Keratinocyte (primary cell): ENCODE results near the gene COX4I2. TPM values are rescaled to one million over a fixed set of nuclear protein-coding genes. Genes with fewer than 3 reads are reported as not detected.
A peak's percentile ranks its signal among the peaks of the same experiment; 100 is the strongest.
"Not testable (repeated sequence)": the region's sequence is repeated elsewhere in the genome, so short reads cannot be mapped to it uniquely, and the experiment has no call there.

Experiments
- DNase-seq: peaks from one replicate; pipeline ENCODE4 v3.0.0-alpha.2; 2011; ENCODE audit warnings: low read depth, missing footprints, low spot score
- FAIRE-seq: peaks from 2 replicates; lab custom pipeline; 2011; peaks lifted over from hg19 to GRCh38; lab: Jason Lieb, UNC
- H2AFZ ChIP-seq: 2 replicates; pipeline ENCODE4 v1.6.0; 2012; ENCODE audit warnings: low read length, control low read depth, inconsistent platforms; ENCODE audit not compliant: control insufficient read depth
- H3K27ac ChIP-seq: 2 replicates; pipeline ENCODE4 v1.5.1; 2011; ENCODE audit warnings: low read length; ENCODE audit not compliant: control insufficient read depth, insufficient read depth
- H3K27me3 ChIP-seq: 3 replicates; pipeline ENCODE4 v1.6.0; 2011; ENCODE audit warnings: low read length; ENCODE audit not compliant: control insufficient read depth, insufficient read depth; ENCODE audit errors: extremely low read depth
- H3K36me3 ChIP-seq, 2 experiments: 2 replicates in 1 of 2; 3 replicates in 1 of 2; pipeline ENCODE4 v1.5.1; 2011; ENCODE audit warnings: low read length in 2 of 2, mild to moderate bottlenecking in 1 of 2; ENCODE audit not compliant: control insufficient read depth in 2 of 2, insufficient read depth in 2 of 2; ENCODE audit errors: extremely low read depth in 1 of 2
- H3K4me1 ChIP-seq: 3 replicates; pipeline ENCODE4 v1.5.1; 2011; ENCODE audit warnings: low read length; ENCODE audit not compliant: control insufficient read depth, insufficient read depth; ENCODE audit errors: extremely low read depth
- H3K4me2 ChIP-seq: 3 replicates; pipeline ENCODE4 v1.6.0; 2011; ENCODE audit warnings: low read depth, low read length; ENCODE audit not compliant: control insufficient read depth, insufficient read depth; ENCODE audit errors: extremely low read depth
- H3K4me3 ChIP-seq, 3 experiments: fragments of 200-600 bp in 1 of 3; sonication (generic) in 1 of 3; 2 replicates in 2 of 3; 3 replicates in 1 of 3; pipeline ENCODE4 v1.5.1; 2011 to 2016; ENCODE audit warnings: low read length in 3 of 3, mild to moderate bottlenecking in 3 of 3, control low read depth in 2 of 3, inconsistent platforms in 1 of 3, low read depth in 1 of 3, mixed read lengths in 1 of 3, mixed run types in 1 of 3, moderate library complexity in 1 of 3; ENCODE audit not compliant: control insufficient read depth in 2 of 3, insufficient read depth in 2 of 3; ENCODE audit errors: extremely low read depth in 1 of 3
- H3K79me2 ChIP-seq: 2 replicates; pipeline ENCODE4 v1.6.0; 2012; ENCODE audit warnings: low read length; ENCODE audit not compliant: control insufficient read depth, insufficient read depth
- H3K9ac ChIP-seq: 3 replicates; pipeline ENCODE4 v1.6.0; 2011; ENCODE audit warnings: low read length; ENCODE audit not compliant: control insufficient read depth, insufficient read depth; ENCODE audit errors: extremely low read depth
- H3K9me1 ChIP-seq: 3 replicates; pipeline ENCODE4 v1.6.0; 2011; ENCODE audit warnings: low read length; ENCODE audit not compliant: control insufficient read depth, insufficient read depth; ENCODE audit errors: extremely low read depth
- H3K9me3 ChIP-seq: 2 replicates; pipeline ENCODE4 v1.5.1; 2012; ENCODE audit warnings: low read depth, low read length; ENCODE audit not compliant: control insufficient read depth
- H4K20me1 ChIP-seq: 3 replicates; pipeline ENCODE4 v1.6.0; 2011; ENCODE audit warnings: low read length; ENCODE audit not compliant: control insufficient read depth, insufficient read depth; ENCODE audit errors: extremely low read depth
- CTCF ChIP-seq, 3 experiments: IDR thresholded peaks in 1 of 3; conservative IDR thresholded peaks in 1 of 3; optimal IDR thresholded peaks in 1 of 3; 2 replicates in 2 of 3; 3 replicates in 1 of 3; pipeline versions ENCODE3 to v1.5.1; 2011; ENCODE audit warnings: low read length in 3 of 3, mild to moderate bottlenecking in 3 of 3, moderate library complexity in 2 of 3, control low read depth in 1 of 3, inconsistent platforms in 1 of 3; ENCODE audit not compliant: insufficient read depth in 2 of 3; ENCODE audit errors: extremely low read depth in 1 of 3
- EZH2 ChIP-seq: IDR thresholded peaks from one replicate; pipeline ENCODE4 v1.6.1; 2012; ENCODE audit warnings: inconsistent platforms, mild to moderate bottlenecking, low read length, moderate library complexity
- dilution Hi-C: fragments of 300-500 bp; cut with MboI; formaldehyde crosslinking; loops from one replicate; pipeline ENCODE4 v1.7.0; 2020; ENCODE audit warnings: low sequenced_read_pairs; ENCODE audit not compliant: extremely low pct_ligation_motif_present
- polyA plus RNA-seq, 5 experiments: library from polyadenylated mRNA; depleted of rRNA in 3 of 5; stranded (reverse) in 3 of 5; stranded (forward) in 1 of 5; unstranded in 1 of 5; fragments of >200 nt; gene quantifications; 1 replicate in 1 of 5; 2 replicates in 3 of 5; 3 replicates in 1 of 5; pipeline versions ENCODE4 v1.2.1 to v1.2.3, GENCODE V29; 2011 to 2012; ENCODE audit warnings: missing spikeins in 2 of 5, low read depth in 1 of 5, low replicate concordance in 1 of 5

COX4I2 gene
- polyA plus RNA-seq, 1 donor (not counting 4 experiments of a cell fraction or from before 2014, with no cell fraction given) = not detected

DNA sequence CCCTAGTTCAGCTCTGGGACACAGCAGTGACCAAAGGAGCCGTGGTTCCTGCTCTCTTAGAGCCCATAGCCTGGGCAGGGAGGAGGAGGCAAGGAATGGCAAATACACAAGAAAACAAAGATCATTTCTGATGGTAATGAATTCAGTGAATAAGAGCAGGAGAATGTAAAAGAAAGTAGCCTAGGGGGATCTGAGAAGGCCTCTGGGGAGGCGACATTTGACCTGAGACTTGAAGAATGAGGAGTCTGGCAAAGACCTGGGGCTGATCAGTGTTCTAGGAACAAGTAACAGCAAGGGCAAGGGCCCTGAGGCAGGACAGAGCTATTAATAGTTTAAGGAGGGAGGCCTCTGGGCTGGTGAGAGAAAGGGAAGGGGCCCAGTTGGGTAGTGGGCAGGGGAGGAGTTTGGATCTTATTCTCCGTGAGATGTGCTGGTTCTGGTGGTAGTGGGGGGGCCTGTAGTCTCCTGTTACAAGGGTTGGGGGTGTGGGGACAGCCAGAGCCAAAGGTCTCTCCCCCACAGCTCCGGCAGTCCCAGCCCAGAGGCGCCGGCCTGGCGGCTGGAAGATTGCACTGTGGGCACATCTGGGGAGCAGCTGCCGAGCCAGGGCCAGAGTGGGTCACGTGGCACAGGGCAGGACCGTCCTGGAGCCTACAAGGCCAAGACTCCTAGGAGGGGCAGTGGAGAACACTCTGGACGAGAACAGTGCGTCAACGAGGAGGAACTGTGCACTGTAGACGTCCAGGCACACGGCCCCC, 41.9 kb upstream of the COX4I2 start:
- Histone ChIP-seq H3K4me1 (peaks cover 29% of the 10 kb centered on the region), H3K27me3 (no peaks in the 10 kb centered on the region)
- dilution Hi-C loops = no loop called here

DNA sequence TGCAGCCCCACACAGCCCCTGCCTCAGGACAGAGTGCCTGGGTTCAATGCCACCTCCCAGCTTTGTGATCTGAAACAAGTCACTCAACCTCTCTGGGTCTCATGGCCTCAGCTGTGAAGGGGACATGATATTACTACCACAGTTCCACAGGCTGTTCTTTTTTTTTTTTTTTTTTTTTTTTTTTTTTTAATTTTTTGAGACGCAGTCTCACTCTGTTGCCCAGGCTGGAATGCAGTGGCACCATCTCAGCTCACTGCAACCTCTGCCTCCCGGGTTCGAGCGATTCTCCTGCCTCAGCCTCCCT, 41.3 kb upstream of the COX4I2 start:
- peak overlapping the region; percentile 64 for H2AFZ ChIP-seq
- not testable (repeated sequence) for FAIRE-seq

More for the DNA sequence above, 41.9 kb upstream of the COX4I2 start:
- Histone ChIP-seq H2AFZ (peak overlapping the region; percentile 64), H3K79me2 (no peaks in the 10 kb centered on the region), H3K9me1 (peaks cover 2% of the 10 kb centered on the region), H3K36me3 (no peaks in the 10 kb centered on the region), H3K27ac (peak overlapping the region; percentile 42), H3K9ac (peak overlapping the region; percentile 13), H4K20me1 (no peaks in the 10 kb centered on the region), H3K9me3 (no peaks in the 10 kb centered on the region), H3K4me3 (no peak overlapping the region), H3K4me2 (peak overlapping the region; percentile 59)
- no peak for FAIRE-seq
- no peak for TF ChIP-seq CTCF (optimal IDR thresholded peaks at IDR 0.05 in 1 of 3, IDR thresholded peaks at IDR 0.05 in 1 of 3, conservative IDR thresholded peaks at IDR 0.05 in 1 of 3; ENCODE audit: extremely low read depth in 1 of 3, insufficient read depth in 2 of 3, low read length in 3 of 3)
- TF ChIP-seq EZH2 = no peak
- DNase-seq = peak; percentile 85

More for the DNA sequence above, 41.3 kb upstream of the COX4I2 start:
- dilution Hi-C loops, H3K4me3 ChIP-seq, H3K9me3 ChIP-seq, H3K9me1 ChIP-seq, DNase-seq, H3K79me2 ChIP-seq, H4K20me1 ChIP-seq, H3K27me3 ChIP-seq, H3K36me3 ChIP-seq, H3K4me2 ChIP-seq: not testable (repeated sequence)
- H3K27ac ChIP-seq = peak overlapping the region; percentile 36
- peaks cover 29% of the 10 kb centered on the region for H3K4me1 ChIP-seq
- peak overlapping the region; percentile 13 for H3K9ac ChIP-seq
